H7 (cell line): ENCODE results near the gene ICAM4. TPM values are rescaled to one million over a fixed set of nuclear protein-coding genes. Genes with fewer than 3 reads are reported as not detected.

Experiments
- DNase-seq: peaks from one replicate; pipeline ENCODE4 v3.0.0; 2012
- H3K27me3 ChIP-seq: 2 replicates; pipeline ENCODE4 v1.6.0; 2011; ENCODE audit warnings: mild to moderate bottlenecking, low read length; ENCODE audit not compliant: control insufficient read depth, insufficient read depth
- H3K36me3 ChIP-seq: replicated peaks from 2 replicates; pipeline ENCODE4 v1.5.1; 2011; ENCODE audit warnings: low read length; ENCODE audit not compliant: control insufficient read depth, insufficient read depth
- H3K4me3 ChIP-seq: 2 replicates; pipeline ENCODE4 v1.5.1; 2011; ENCODE audit warnings: low read depth, mild to moderate bottlenecking, control low read depth, low read length, moderate library complexity; ENCODE audit not compliant: insufficient read depth
- total RNA-seq: library from RNA; depleted of rRNA; stranded (reverse); fragments of >200 nt; shearing (Covaris generic); gene quantifications from 2 replicates; pipeline ENCODE4 v1.2.3, GENCODE V29; 2014

Gene ICAM4
- total RNA-seq, 1 experiment from 2014 or later, result 1.7 TPM

GRCh38 chr19:10256970-10257615 lies 29.7 kb upstream of the ICAM4 start:
- H3K27me3 ChIP-seq, result no peaks in the 10 kb centered on the region
- DNase-seq, result no peak
- H3K4me3 ChIP-seq, result no peak overlapping the region
- peaks cover 24% of the 10 kb centered on the region for H3K36me3 ChIP-seq

- Histone ChIP-seq H3K36me3 (peaks cover 24% of the 10 kb centered on the region), H3K27me3 (no peaks in the 10 kb centered on the region), H3K4me3 (no peak overlapping the region)
- DNase-seq, result peak; percentile 19
Observed at GRCh38 chr19:10258080-10258710, 28.6 kb upstream of the ICAM4 start.

GRCh38 chr19:10259162-10259905 lies 27.4 kb upstream of the ICAM4 start:
- peak; percentile 93 for DNase-seq
- Histone ChIP-seq H3K4me3 (no peak overlapping the region), H3K27me3 (no peaks in the 10 kb centered on the region), H3K36me3 (peaks cover 22% of the 10 kb centered on the region)

GRCh38 chr19:10260141-10260584 lies 26.6 kb upstream of the ICAM4 start:
- H3K27me3 ChIP-seq, result no peaks in the 10 kb centered on the region
- no peak for DNase-seq
- peaks cover 17% of the 10 kb centered on the region for H3K36me3 ChIP-seq

GRCh38 chr19:10262771-10263170 lies 24.0 kb upstream of the ICAM4 start:
- peaks cover 2% of the 10 kb centered on the region for H3K36me3 ChIP-seq
- H3K4me3 ChIP-seq, result no peak overlapping the region
- no peak for DNase-seq
- no peaks in the 10 kb centered on the region for H3K27me3 ChIP-seq

More at GRCh38 chr19:10260141-10260584, 26.6 kb upstream of the ICAM4 start:
- no peak overlapping the region for H3K4me3 ChIP-seq

- Histone ChIP-seq H3K4me3 (no peak overlapping the region), H3K27me3 (peaks cover 22% of the 10 kb centered on the region), H3K36me3 (no peaks in the 10 kb centered on the region)
- no peak for DNase-seq
Observed at GRCh38 chr19:10266706-10267105, 20.0 kb upstream of the ICAM4 start.

GRCh38 chr19:10268071-10268470 lies 18.7 kb upstream of the ICAM4 start:
- no peak for DNase-seq
- Histone ChIP-seq H3K36me3 (no peaks in the 10 kb centered on the region), H3K4me3 (no peak overlapping the region), H3K27me3 (peaks cover 31% of the 10 kb centered on the region)

GRCh38 chr19:10269333-10270179 lies 17.2 kb upstream of the ICAM4 start:
- peaks cover 31% of the 10 kb centered on the region for H3K27me3 ChIP-seq
- peak overlapping the region; percentile 40 for H3K4me3 ChIP-seq
- H3K36me3 ChIP-seq, result no peaks in the 10 kb centered on the region
- peak; percentile 94 for DNase-seq

GRCh38 chr19:10270180-10270615 lies 16.6 kb upstream of the ICAM4 start:
- peak; percentile 77 for DNase-seq
- peak overlapping the region; percentile 40 for H3K4me3 ChIP-seq
- peaks cover 31% of the 10 kb centered on the region for H3K27me3 ChIP-seq
- H3K36me3 ChIP-seq, result no peaks in the 10 kb centered on the region

GRCh38 chr19:10270616-10271394 lies 15.9 kb upstream of the ICAM4 start, which contains the start of gene ICAM1:
Gene ICAM1 (plus strand): TSS chr19:10271120. CDS start chr19:10271160, 40 bp downstream.
- Histone ChIP-seq H3K4me3 (peak within 1 kb of the TSS; percentile 40), H3K36me3 (no peaks in the 10 kb centered on the region), H3K27me3 (peaks cover 31% of the 10 kb centered on the region)
- DNase-seq, result peak; percentile 93

GRCh38 chr19:10271543-10272086 lies 15.1 kb upstream of the ICAM4 start:
- Histone ChIP-seq H3K4me3 (no peak overlapping the region), H3K27me3 (peaks cover 31% of the 10 kb centered on the region), H3K36me3 (no peaks in the 10 kb centered on the region)
- peak; percentile 47 for DNase-seq

GRCh38 chr19:10274589-10274988 lies 12.2 kb upstream of the ICAM4 start:
- DNase-seq, result peak; percentile 22
- no peaks in the 10 kb centered on the region for H3K36me3 ChIP-seq
- H3K4me3 ChIP-seq, result no peak overlapping the region
- peaks cover 29% of the 10 kb centered on the region for H3K27me3 ChIP-seq

- DNase-seq, result no peak
- Histone ChIP-seq H3K4me3 (no peak overlapping the region), H3K27me3 (no peaks in the 10 kb centered on the region), H3K36me3 (no peaks in the 10 kb centered on the region)
Observed at GRCh38 chr19:10277795-10278589, 8.8 kb upstream of the ICAM4 start.
